Testis (tissue), 2 donors: ENCODE measurements around the gene SLC7A11.

ENCODE experiments used
- CTCF ChIP-seq, 3 experiments: fragments of 450-650 bp in 2 of 3; fragments of 200-600 bp in 1 of 3; sonication (generic) in 1 of 3; IDR thresholded peaks; one replicate each; pipeline ENCODE4 v1.5.1; 2016 to 2019; ENCODE audit warnings: antibody characterized with exemption in 3 of 3, mild to moderate bottlenecking in 2 of 3, moderate library complexity in 1 of 3
- POLR2A ChIP-seq: fragments of 450-650 bp; IDR thresholded peaks from one replicate; pipeline ENCODE4 v1.6.1; 2017; ENCODE audit warnings: antibody characterized with exemption, mild to moderate bottlenecking, moderate library complexity

- TF ChIP-seq CTCF (IDR thresholded peaks at IDR 0.05) = no peak
- no peak for TF ChIP-seq POLR2A
These were observed 6.1 kb downstream of the SLC7A11 start for GRCh38 chr4:138236037-138236436.
